RPMI7951 (cell line): ENCODE measurements around the gene CDKN2AIP. TPM values are rescaled to one million over a fixed set of nuclear protein-coding genes. Genes with fewer than 3 reads are reported as not detected.
A peak's percentile ranks its signal among the peaks of the same experiment; 100 is the strongest.
"Not testable (repeated sequence)": the region's sequence is repeated elsewhere in the genome, so short reads cannot be mapped to it uniquely, and the experiment has no call there.

Source experiments
- DNase-seq: peaks from one replicate; pipeline ENCODE4 v3.0.0-alpha.2; 2012; ENCODE audit warnings: low read depth
- total RNA-seq: library from RNA; depleted of rRNA; stranded (reverse); fragments of >200 nt; shearing (Covaris generic); gene quantifications from 2 replicates; pipeline ENCODE4 v1.2.3, GENCODE V29; 2014

CDKN2AIP gene
- total RNA-seq, 1 experiment from 2014 or later = 16.9 TPM

- no peak for DNase-seq
Observed at GRCh38 chr4:183413234-183414200, 30.9 kb upstream of the CDKN2AIP start.

DNA sequence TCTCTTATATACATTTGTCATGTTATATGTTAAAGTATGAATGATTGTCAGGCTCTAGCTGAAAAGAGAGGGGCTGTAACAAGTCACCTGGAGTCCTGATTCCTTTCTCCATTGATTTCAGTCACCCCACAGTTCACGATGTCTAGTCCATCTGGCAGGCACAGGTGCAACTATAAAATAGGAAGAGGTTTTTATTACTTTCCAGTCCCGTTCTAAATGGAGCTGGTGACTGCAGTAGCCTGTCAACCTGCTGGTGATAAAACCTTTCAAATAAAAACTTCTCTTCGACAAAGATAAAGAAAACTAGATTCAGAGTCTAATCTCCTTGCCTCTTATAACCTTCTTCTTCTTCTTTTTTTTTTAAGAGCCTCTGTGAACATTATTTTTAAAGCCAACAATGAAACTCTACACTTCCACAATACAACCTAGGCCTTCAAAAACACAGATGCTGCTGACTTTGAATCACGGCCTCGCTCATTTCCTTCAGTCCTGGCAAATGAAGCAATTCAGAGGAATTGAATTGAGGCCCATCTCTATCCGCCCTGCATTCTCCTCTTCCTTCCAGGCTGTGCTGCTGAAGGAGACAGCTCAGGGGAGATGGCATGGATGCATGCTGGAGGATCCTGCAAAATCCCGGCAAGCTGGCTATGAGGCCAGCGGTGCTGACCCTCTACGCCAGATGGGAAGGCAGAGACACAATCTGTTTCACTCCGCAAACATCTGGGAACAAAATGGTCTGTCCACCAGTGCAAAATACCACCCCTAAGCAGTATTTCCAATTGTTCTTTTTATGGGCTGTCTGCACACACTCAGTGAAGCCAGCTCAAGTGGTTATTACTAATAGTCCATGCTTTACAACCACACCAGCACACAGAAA is 27.3 kb upstream of the CDKN2AIP start:
- no peak for DNase-seq

DNA sequence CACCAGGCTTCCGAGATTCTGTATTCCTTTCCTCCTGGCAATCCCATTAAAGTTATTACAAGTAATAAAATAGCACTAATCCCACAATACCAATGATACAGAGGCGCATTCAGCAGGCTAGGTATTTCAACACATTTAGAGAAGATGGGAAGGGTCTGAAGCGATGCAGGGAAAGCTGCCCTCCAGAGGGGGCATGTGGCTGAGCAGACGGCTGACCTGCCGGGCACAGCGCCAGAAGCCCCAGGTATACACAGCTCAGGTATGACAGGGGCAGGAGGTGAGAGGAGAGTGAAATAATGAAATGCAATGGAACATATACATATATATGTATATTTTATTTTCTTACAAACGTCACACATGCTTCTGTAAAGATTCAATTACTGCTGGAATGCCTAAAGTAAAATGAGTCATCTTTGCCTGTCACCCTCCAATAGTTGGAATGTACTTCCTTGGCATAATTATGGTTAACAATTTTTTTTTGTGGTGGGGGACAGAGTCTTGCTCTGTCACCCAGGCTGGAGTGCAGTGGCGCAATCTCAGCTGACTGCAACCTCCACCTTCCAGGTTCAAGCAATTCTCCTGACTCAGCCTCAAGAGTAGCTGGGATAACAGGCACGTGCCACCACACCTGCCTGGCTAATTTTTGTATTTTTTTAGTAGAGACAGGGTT is 21.3 kb upstream of the CDKN2AIP start:
- DNase-seq = peak; percentile 68

DNA sequence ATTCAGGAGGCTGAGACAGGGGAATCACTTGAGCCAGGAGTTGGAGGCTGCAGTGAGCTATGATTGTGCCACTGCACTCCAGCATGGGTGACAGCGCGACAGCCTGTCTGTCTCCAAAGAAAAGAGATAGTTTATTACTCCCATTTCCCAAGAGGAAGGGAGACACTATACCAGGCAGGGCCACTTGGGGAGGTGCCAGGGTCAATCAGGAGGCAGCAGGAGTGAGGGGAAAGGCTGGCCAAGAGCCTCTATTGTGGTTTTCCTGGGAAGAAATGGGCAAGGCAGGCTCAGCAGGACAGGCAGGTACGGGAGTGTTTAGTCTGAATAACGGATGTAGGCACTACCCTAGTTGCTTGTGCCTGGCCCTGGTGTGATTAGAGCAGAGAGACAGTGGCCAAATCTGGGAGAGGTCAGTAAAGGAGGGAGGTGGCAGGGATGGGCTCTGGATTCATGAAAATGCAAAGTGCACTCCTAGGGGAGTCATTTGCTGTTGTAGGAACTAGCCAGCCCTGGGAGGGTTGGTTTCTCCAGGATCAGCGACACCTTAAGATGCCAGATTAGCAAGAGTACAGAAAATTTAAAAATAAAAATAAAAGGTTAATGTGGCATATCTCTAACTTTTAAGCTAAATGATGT is 20.2 kb upstream of the CDKN2AIP start:
- DNase-seq = no peak

- no peak for DNase-seq
Observed at GRCh38 chr4:183426507-183426906, 17.9 kb upstream of the CDKN2AIP start.

DNA sequence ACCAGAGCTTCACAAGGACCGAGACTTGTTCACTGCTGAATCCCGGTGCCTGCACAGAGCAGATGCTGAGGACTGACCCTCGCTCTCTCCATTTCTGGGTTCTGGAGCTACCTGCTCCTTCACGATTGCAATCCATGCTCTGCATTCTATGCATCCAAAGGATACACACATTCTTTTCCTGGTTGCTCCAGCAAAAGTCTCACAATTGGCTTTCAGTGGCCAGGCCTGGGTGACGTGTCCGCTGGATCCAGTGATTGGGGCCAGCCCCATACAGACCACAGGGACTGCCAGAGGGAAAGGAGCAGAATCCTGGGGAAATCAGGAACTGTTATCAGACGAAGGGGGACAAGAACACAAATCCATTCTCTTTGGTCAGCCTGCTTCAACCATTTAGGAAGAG is 14.9 kb upstream of the CDKN2AIP start:
- DNase-seq = no peak

DNA sequence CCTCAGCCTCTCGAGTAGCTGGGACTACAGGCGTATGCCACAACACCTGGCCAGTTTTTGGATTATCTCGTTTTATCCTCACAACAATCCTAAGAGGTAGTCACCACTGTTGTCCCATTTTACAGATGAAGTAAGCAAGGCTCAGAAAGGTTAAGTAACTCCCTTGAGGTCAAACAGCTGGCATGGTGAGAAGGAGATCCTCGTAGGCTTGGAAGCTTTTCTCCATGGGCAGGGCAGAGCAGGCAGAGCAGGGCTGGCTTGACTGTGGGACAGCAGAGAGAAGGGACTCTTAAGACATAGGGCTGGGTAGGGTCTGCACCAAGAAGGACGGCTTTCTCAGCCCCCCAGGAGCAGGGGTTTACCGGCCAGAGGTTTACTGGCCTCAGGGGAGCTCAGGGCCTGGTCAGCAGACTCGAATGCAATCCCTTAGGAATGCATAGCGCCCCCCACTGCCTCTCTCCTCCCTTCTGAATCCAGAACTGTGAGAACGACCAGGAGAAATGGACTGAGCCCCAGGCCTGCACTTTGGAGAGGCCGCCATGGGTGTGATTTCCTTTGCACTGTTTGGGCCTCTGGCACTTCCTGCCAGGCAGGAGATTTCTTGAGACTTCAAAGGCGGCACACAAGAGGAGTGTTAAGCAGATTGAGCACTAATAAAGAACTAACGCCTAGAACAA is 14.0 kb upstream of the CDKN2AIP start:
- DNase-seq = peak; percentile 10

GRCh38 chr4:183430994-183431347 is 13.5 kb upstream of the CDKN2AIP start:
- no peak for DNase-seq

- no peak for DNase-seq
Observed at GRCh38 chr4:183431614-183432013, 12.8 kb upstream of the CDKN2AIP start.

- not testable (repeated sequence) for DNase-seq
Observed at GRCh38 chr4:183433183-183433582, 11.3 kb upstream of the CDKN2AIP start.

- DNase-seq = no peak
Observed at GRCh38 chr4:183434264-183434663, 10.2 kb upstream of the CDKN2AIP start.

DNA sequence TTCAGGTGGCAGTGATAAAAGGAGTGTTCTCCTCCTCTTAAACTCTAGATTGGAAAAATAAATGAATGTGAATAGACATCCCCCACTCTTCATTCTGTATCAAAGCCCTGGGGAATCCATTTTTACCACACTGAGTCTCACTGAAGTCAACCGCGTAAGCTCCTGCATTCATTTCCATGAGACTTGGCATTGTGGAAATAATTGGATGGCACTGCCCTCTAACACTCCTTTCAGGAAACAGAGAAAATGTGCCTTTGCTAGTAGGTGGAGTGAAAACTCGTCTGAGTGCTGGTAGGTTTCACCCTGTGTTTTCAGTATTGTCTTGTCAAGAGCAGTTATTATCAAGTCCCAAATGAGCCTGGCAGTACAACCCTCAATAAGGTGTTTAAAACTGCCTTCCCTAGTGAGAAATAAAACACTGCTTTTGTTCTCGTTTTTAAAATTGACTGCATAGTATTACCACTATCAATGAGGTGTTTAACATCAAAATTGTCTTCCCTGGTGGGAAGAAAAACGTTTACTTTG is 9.7 kb upstream of the CDKN2AIP start:
- no peak for DNase-seq

- no peak for DNase-seq
Observed at GRCh38 chr4:183435803-183436202, 8.6 kb upstream of the CDKN2AIP start.

GRCh38 chr4:183436417-183436816 is 8.0 kb upstream of the CDKN2AIP start:
- no peak for DNase-seq

- no peak for DNase-seq
Observed at GRCh38 chr4:183437452-183437851, 7.0 kb upstream of the CDKN2AIP start.

DNA sequence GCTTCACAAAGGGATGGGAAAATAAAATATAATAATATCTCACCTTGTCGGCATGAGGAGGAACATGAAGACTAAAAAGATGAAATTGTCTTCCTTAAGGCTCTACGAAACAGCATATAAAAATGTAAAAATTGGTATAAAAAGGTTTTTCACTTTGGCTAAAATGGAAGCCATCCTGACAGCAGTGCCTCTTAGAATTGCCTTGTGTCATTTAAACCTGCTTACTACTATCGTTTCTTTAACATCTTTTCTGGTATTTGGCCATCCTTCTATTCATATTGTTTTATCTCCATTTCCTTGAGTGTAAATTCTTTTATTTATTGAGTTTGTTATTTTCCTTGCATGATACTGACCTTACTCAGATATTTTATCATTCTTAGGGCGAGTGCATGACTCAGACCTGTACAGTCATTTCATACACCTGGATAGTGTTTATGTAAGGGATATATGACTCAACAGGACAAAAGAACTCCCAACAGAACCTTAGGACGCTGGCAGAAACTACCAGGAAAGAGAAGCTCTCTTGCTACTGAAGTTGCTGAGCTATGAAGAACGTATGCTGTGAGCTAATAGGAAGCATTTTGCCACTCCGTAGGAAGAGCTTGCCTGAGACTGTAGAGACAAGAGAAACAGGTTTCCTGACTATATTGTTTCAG is 5.8 kb upstream of the CDKN2AIP start:
- peak; percentile 81 for DNase-seq

GRCh38 chr4:183441276-183441675 is 3.2 kb upstream of the CDKN2AIP start:
- no peak for DNase-seq

- no peak for DNase-seq
Observed at GRCh38 chr4:183443655-183444213, 702 bp upstream of the CDKN2AIP start.

- peak; percentile 15 for DNase-seq
Observed at GRCh38 chr4:183445097-183445428, 627 bp downstream of the CDKN2AIP start.

- DNase-seq = no peak
Observed at GRCh38 chr4:183447646-183448045, 3.2 kb downstream of the CDKN2AIP start.
